A549 (cell line): ENCODE results near the gene CCKAR. TPM values are rescaled to one million over a fixed set of nuclear protein-coding genes. Genes with fewer than 3 reads are reported as not detected.

Experiments
- ATAC-seq, 2 experiments: fragments of 200-7000 bp in 1 of 2; fragments of >200 bp in 1 of 2; cut with Nextera tagmentation in 1 of 2; cut with Tn5 transposase in 1 of 2; 3 replicates each; pipeline versions ENCODE4 v1.8.0 to v1.9.1; 2018 to 2020; ENCODE audit warnings: mild to moderate bottlenecking in 1 of 2, moderate library complexity in 1 of 2
- CTCF ChIA-PET: fragments of 300-600 bp; sonication (Branson Sonifier 250); formaldehyde crosslinking; extraction: SDS; loops from one replicate; lab custom pipeline; 2021; ENCODE audit warnings: antibody characterized with exemption, inconsistent platforms; lab: Yijun Ruan, JAX
- POLR2A ChIA-PET: fragments of 350-600 bp; formaldehyde crosslinking; extraction: SDS; loops from one replicate; lab custom pipeline; 2021; ENCODE audit warnings: antibody characterized with exemption, inconsistent platforms; lab: Yijun Ruan, JAX
- DNase-seq, 2 experiments: peaks; one replicate each; pipeline versions ENCODE4 v3.0.0 to v3.0.0-alpha.2; 2011 to 2016; ENCODE audit warnings: low read depth in 1 of 2, low spot score in 1 of 2
- FAIRE-seq: peaks from 2 replicates; lab custom pipeline; 2011; peaks lifted over from hg19 to GRCh38; lab: Jason Lieb, UNC
- H3K27ac ChIP-seq, 2 experiments: fragments of >200 bp; sonication (Bioruptor Twin); formaldehyde crosslinking; 3 replicates each; pipeline ENCODE4 v1.5.1; 2016 to 2017
- H3K4me1 ChIP-seq: fragments of >200 bp; sonication (Bioruptor Twin); formaldehyde crosslinking; 3 replicates; pipeline ENCODE4 v1.6.1; 2016
- H3K4me2 ChIP-seq: fragments of >200 bp; sonication (Bioruptor Twin); formaldehyde crosslinking; 3 replicates; pipeline ENCODE4 v1.6.1; 2016
- H3K4me3 ChIP-seq: fragments of >200 bp; sonication (Bioruptor Twin); formaldehyde crosslinking; 3 replicates; pipeline ENCODE4 v1.5.1; 2016
- H3K9me3 ChIP-seq: fragments of >200 bp; sonication (Bioruptor Twin); formaldehyde crosslinking; 3 replicates; pipeline ENCODE4 v1.6.1; 2016
- BHLHE40 ChIP-seq: IDR thresholded peaks from 2 replicates; pipeline ENCODE4 v1.6.1; 2012; ENCODE audit warnings: low read depth, low read length, inconsistent platforms
- CBX2 ChIP-seq: fragments of 200-600 bp; sonication (generic); IDR thresholded peaks from 2 replicates; pipeline ENCODE4 v1.6.1; 2016; ENCODE audit warnings: low read depth, mild to moderate bottlenecking, borderline replicate concordance
- CBX8 ChIP-seq: fragments of 200-600 bp; sonication (generic); IDR thresholded peaks from 2 replicates; pipeline ENCODE4 v1.6.1; 2016
- CHD2 ChIP-seq: fragments of 150-350 bp; IDR thresholded peaks from 2 replicates; pipeline ENCODE4 v1.6.1; 2014; ENCODE audit warnings: low read length; ENCODE audit not compliant: partially characterized antibody
- EHF ChIP-seq: fragments of 250-450 bp; sonication (Bioruptor Pico); IDR thresholded peaks from 2 replicates; pipeline ENCODE4 v1.5.0; 2020; ENCODE audit warnings: mild to moderate bottlenecking
- EP300 ChIP-seq, 2 experiments: fragments of >200 bp; sonication (Bioruptor Twin); formaldehyde crosslinking; IDR thresholded peaks; 2 replicates in 1 of 2; 3 replicates in 1 of 2; pipeline ENCODE4 v1.6.1; 2016 to 2017
- ESRRA ChIP-seq: fragments of 150-350 bp; IDR thresholded peaks from 2 replicates; pipeline ENCODE4 v1.6.1; 2014; ENCODE audit warnings: mild to moderate bottlenecking, low read length, borderline replicate concordance
- FOSB ChIP-seq: fragments of 250-450 bp; sonication (Bioruptor Pico); IDR thresholded peaks from 2 replicates; pipeline ENCODE4 v1.5.0; 2020; ENCODE audit warnings: mild to moderate bottlenecking, moderate library complexity
- FOSL2 ChIP-seq, 2 experiments: fragments of 450-650 bp in 1 of 2; fragments of >200 bp in 1 of 2; sonication (Bioruptor Twin) in 1 of 2; formaldehyde crosslinking; IDR thresholded peaks; 2 replicates each; pipeline versions ENCODE4 v1.5.0 to v1.6.1; 2016 to 2020; ENCODE audit warnings: mild to moderate bottlenecking in 1 of 2, moderate library complexity in 1 of 2
- HEYL ChIP-seq: fragments of 250-450 bp; sonication (Bioruptor Pico); IDR thresholded peaks from 2 replicates; pipeline ENCODE4 v1.8.0; 2021; ENCODE audit warnings: mild to moderate bottlenecking, moderate library complexity
- HOXA7 ChIP-seq: fragments of 250-450 bp; sonication (Bioruptor Pico); IDR thresholded peaks from 2 replicates; pipeline ENCODE4 v1.5.0; 2020; ENCODE audit warnings: mild to moderate bottlenecking, moderate library complexity
- KDM1A ChIP-seq: fragments of 200-600 bp; sonication (generic); IDR thresholded peaks from 2 replicates; pipeline ENCODE4 v1.6.1; 2016; ENCODE audit warnings: low read depth, mild to moderate bottlenecking
- KDM5A ChIP-seq: fragments of 200-600 bp; sonication (generic); IDR thresholded peaks from 2 replicates; pipeline ENCODE4 v1.6.1; 2016; ENCODE audit warnings: antibody characterized with exemption, mild to moderate bottlenecking
- MAFK ChIP-seq: fragments of 450-650 bp; IDR thresholded peaks from 2 replicates; pipeline ENCODE4 v1.6.1; 2014; ENCODE audit not compliant: partially characterized antibody
- MAZ ChIP-seq: fragments of 150-350 bp; IDR thresholded peaks from 2 replicates; pipeline ENCODE4 v1.6.1; 2014; ENCODE audit warnings: antibody characterized with exemption, low read depth, low read length, borderline replicate concordance
- NPAS2 ChIP-seq: fragments of 250-450 bp; sonication (Bioruptor Pico); IDR thresholded peaks from 2 replicates; pipeline ENCODE4 v1.8.0; 2022; ENCODE audit warnings: mild to moderate bottlenecking, moderate library complexity, borderline replicate concordance
- NR3C1 ChIP-seq: fragments of >200 bp; sonication (Bioruptor Twin); formaldehyde crosslinking; IDR thresholded peaks from 3 replicates; pipeline ENCODE4 v1.6.1; 2017
- PHF8 ChIP-seq: fragments of 200-600 bp; sonication (generic); IDR thresholded peaks from 2 replicates; pipeline ENCODE4 v1.6.1; 2016; ENCODE audit warnings: low read depth, mild to moderate bottlenecking, antibody characterized with exemption, moderate library complexity, borderline replicate concordance
- POLR2AphosphoS2 ChIP-seq: conservative IDR thresholded peaks from 2 replicates; pipeline ENCODE4 v1.6.1; 2012; ENCODE audit warnings: low read length, improper control_type of control experiment, inconsistent platforms
- RAD21 ChIP-seq, 2 experiments: fragments of >200 bp in 1 of 2; sonication (Bioruptor Twin) in 1 of 2; formaldehyde crosslinking in 1 of 2; IDR thresholded peaks in 1 of 2; conservative IDR thresholded peaks in 1 of 2; 2 replicates in 1 of 2; 3 replicates in 1 of 2; pipeline ENCODE4 v1.6.1; 2012 to 2018; ENCODE audit warnings: inconsistent platforms in 1 of 2
- RARB ChIP-seq: fragments of 250-450 bp; sonication (Bioruptor Pico); IDR thresholded peaks from 2 replicates; pipeline ENCODE4 v1.8.0; 2021; ENCODE audit warnings: mild to moderate bottlenecking, moderate library complexity
- SMC3 ChIP-seq: fragments of >200 bp; sonication (Bioruptor Twin); formaldehyde crosslinking; IDR thresholded peaks from 3 replicates; pipeline ENCODE4 v1.6.1; 2018; ENCODE audit warnings: inconsistent platforms
- TFCP2L1 ChIP-seq: fragments of 250-450 bp; sonication (Bioruptor Pico); IDR thresholded peaks from 2 replicates; pipeline ENCODE4 v1.5.0; 2021; ENCODE audit warnings: mild to moderate bottlenecking
- ZC3H11A ChIP-seq: fragments of 450-650 bp; IDR thresholded peaks from 2 replicates; pipeline ENCODE4 v1.6.1; 2014; ENCODE audit warnings: antibody characterized with exemption, mild to moderate bottlenecking
- ZNF302 ChIP-seq: fragments of 250-450 bp; sonication (Bioruptor Pico); IDR thresholded peaks from 2 replicates; pipeline ENCODE4 v1.9.0; 2021; ENCODE audit warnings: inconsistent platforms, mild to moderate bottlenecking, moderate library complexity
- WGBS: methylation state at CpG from one replicate; pipeline ENCODE4 v1.1.6; 2017; ENCODE audit errors: missing lambda C conversion rate; 5-methylcytosine and 5-hydroxymethylcytosine counted together
- polyA plus RNA-seq, 4 experiments: library from polyadenylated mRNA; depleted of rRNA in 3 of 4; stranded (reverse); fragments of >200 nt; fragmentation: RNase III in 1 of 4; extraction: RNeasy Plus Mini Kit Qiagen cat#74134 plus additional on column Dnase treatment in 1 of 4; gene quantifications; 2 replicates in 3 of 4; 3 replicates in 1 of 4; pipeline ENCODE4 v1.2.3, GENCODE V29; 2011 to 2017
- TF ChIP-seq, protein P1 (sequence below): fragments of 450-650 bp; IDR thresholded peaks from 2 replicates; pipeline ENCODE4 v1.6.1; 2014; ENCODE audit warnings: antibody characterized with exemption
- TF ChIP-seq, protein P2 (sequence below): fragments of >200 bp; sonication (Bioruptor Twin); formaldehyde crosslinking; IDR thresholded peaks from 2 replicates; pipeline ENCODE4 v1.6.1; 2016
- TF ChIP-seq, protein P3 (sequence below): fragments of 150-350 bp; IDR thresholded peaks from 2 replicates; pipeline ENCODE4 v1.6.1; 2014; ENCODE audit warnings: low read depth, mild to moderate bottlenecking, low read length
- TF ChIP-seq, protein P4 (sequence below): fragments of 200-600 bp; sonication (generic); IDR thresholded peaks from 2 replicates; pipeline ENCODE4 v1.6.1; 2016; ENCODE audit warnings: antibody characterized with exemption, mild to moderate bottlenecking, moderate library complexity

The CCKAR gene
- polyA plus RNA-seq, 2 of the 4 experiments (the other 2 are of a cell fraction): not detected

DNA sequence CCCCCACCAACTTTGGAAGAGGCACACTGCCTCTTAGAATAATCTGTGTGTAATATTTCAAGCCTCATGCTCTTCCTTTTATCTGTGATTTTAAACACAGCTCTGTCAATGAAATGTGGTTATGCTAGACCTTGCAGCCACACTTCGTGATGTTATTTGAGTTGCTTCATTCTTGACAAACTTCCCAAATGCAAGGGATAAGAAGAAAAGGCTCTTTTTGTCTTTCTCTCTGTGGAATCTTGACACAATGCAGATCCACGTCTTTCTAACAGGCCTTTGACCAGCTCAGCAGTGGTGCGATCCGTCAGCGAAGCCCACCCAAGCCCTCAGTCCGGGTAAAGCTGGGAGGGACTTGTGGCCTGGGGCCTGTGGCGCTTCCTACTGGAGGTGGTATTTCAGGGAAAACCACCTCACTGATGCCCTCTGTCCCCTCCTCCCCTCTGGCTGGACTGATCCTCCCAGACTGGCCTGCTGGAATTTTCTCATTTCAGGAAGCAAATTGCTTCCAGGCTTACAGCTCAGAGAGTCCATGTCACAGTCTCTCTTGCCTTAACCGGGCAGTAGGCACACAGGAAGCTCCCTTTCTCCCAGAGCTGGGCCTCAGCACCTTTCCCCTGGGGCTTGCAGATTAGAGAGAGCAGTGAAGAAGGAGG is 19.5 kb upstream of the CCKAR start:
- FAIRE-seq: no peak
- CTCF ChIA-PET: no interaction called here
- 55% methylated on average over 6 of the region's 8 CpGs for whole genome bisulfite sequencing
- TF ChIP-seq MAFK (no peak), HOXA7 (CRISPR knock-in tag) (no peak), CHD2 (no peak), NPAS2 (CRISPR knock-in tag) (no peak), EP300 (IDR thresholded peaks at IDR 0.05) (no peak), ZNF302 (no peak), FOSB (no peak), ZC3H11A (no peak), CBX8 (no peak), RAD21 (conservative IDR thresholded peaks at IDR 0.05 in 1 of 2, IDR thresholded peaks at IDR 0.05 in 1 of 2) (no peak)
- H3K4me1 ChIP-seq: no peaks in the 10 kb centered on the region
- H3K4me3 ChIP-seq: no peak overlapping the region
- no peak for ATAC-seq
- no peaks in the 10 kb centered on the region for H3K9me3 ChIP-seq
- DNase-seq: no peak
- POLR2A ChIA-PET: no interaction called here
- no peak overlapping the region for H3K4me2 ChIP-seq
- H3K27ac ChIP-seq: no peak overlapping the region

DNA sequence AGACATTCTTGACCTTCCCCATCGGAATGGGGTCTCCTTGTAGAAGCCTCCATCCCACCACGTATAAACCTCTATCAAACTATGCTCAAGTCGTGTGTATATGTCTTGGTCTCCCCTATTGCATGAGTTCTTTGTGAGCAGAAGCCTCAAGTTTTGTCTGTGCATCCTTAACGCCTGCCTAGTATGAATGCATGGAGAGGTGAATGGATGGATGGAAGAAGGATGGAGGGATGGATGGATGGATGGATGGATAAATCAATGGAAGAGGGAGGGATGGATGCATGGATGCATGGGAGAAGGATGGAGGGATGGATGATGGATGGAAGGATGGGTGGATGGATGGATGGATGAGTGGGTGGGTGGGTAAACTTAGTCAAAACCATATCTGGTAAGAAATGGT is 17.0 kb upstream of the CCKAR start:
- Histone ChIP-seq H3K27ac (no peak overlapping the region), H3K4me3 (no peak overlapping the region), H3K4me2 (no peak overlapping the region), H3K4me1 (no peaks in the 10 kb centered on the region), H3K9me3 (no peaks in the 10 kb centered on the region)
- 47% methylated on average over 4 of the region's 4 CpGs for WGBS
- POLR2A ChIA-PET: no interaction called here
- no peak for TF ChIP-seq EHF (CRISPR knock-in tag)
- no peak for TF ChIP-seq KDM5A
- TF ChIP-seq ESRRA: no peak
- TF ChIP-seq, protein P1, sequence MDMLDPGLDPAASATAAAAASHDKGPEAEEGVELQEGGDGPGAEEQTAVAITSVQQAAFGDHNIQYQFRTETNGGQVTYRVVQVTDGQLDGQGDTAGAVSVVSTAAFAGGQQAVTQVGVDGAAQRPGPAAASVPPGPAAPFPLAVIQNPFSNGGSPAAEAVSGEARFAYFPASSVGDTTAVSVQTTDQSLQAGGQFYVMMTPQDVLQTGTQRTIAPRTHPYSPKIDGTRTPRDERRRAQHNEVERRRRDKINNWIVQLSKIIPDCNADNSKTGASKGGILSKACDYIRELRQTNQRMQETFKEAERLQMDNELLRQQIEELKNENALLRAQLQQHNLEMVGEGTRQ: no peak
- TF ChIP-seq, protein P2, sequence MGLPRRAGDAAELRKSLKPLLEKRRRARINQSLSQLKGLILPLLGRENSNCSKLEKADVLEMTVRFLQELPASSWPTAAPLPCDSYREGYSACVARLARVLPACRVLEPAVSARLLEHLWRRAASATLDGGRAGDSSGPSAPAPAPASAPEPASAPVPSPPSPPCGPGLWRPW: no peak
- TF ChIP-seq NR3C1: no peak
- no peak for TF ChIP-seq SMC3
- TF ChIP-seq RARB (CRISPR knock-in tag): no peak
- TF ChIP-seq, protein P3, sequence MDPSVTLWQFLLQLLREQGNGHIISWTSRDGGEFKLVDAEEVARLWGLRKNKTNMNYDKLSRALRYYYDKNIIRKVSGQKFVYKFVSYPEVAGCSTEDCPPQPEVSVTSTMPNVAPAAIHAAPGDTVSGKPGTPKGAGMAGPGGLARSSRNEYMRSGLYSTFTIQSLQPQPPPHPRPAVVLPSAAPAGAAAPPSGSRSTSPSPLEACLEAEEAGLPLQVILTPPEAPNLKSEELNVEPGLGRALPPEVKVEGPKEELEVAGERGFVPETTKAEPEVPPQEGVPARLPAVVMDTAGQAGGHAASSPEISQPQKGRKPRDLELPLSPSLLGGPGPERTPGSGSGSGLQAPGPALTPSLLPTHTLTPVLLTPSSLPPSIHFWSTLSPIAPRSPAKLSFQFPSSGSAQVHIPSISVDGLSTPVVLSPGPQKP: no peak
- no peak for TF ChIP-seq BHLHE40
- no peak for TF ChIP-seq HEYL (CRISPR knock-in tag)
- no peak for TF ChIP-seq FOSL2 (IDR thresholded peaks at IDR 0.05)
- TF ChIP-seq FOSL2 (CRISPR knock-in tag; IDR thresholded peaks at IDR 0.05): no peak
- no peak for TF ChIP-seq CBX2
- CTCF ChIA-PET: no interaction called here
- FAIRE-seq (no peak), DNase-seq (no peak), ATAC-seq (no peak)

DNA sequence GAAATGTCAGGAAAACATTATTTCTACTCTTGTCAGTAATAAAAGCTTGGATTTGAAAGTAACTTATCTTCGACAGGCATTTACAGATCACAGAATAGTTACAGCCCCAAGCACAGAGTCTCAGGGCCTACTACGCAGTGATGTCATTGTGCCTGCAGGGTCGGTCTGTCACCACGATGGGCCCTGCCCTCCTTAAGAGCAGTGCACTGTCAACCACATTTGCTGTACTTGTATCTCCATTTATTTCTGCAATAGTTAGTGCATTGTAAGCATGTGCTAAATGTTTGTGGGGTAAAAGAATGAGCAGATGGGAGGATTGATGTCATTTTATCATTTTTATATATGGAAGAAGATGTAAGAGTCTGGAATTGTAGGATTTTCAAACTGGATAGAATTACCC is 13.6 kb upstream of the CCKAR start:
- FAIRE-seq: no peak
- Histone ChIP-seq H3K4me3 (no peak overlapping the region), H3K4me2 (no peak overlapping the region), H3K9me3 (0 out of 3 replicates have a peak, but pooled peaks cover 7% of the 10 kb centered on the region), H3K27ac (no peak overlapping the region), H3K4me1 (no peaks in the 10 kb centered on the region)
- DNase-seq: no peak
- POLR2A ChIA-PET: no interaction called here
- 71% methylated on average over 4 of the region's 4 CpGs for WGBS
- CTCF ChIA-PET: interaction anchor here (1.2 kb wide), 1 partner anchor 9 kb away, joined by 3 read pairs; no protein-coding TSS in a partner anchor
- no peak for ATAC-seq
- TF ChIP-seq EP300 (IDR thresholded peaks at IDR 0.05) (no peak), MAZ (no peak), ESRRA (no peak), TFCP2L1 (CRISPR knock-in tag) (no peak), KDM1A (no peak), PHF8 (no peak), POLR2AphosphoS2 (no peak)
- TF ChIP-seq, protein P1: no peak
- TF ChIP-seq, protein P4, sequence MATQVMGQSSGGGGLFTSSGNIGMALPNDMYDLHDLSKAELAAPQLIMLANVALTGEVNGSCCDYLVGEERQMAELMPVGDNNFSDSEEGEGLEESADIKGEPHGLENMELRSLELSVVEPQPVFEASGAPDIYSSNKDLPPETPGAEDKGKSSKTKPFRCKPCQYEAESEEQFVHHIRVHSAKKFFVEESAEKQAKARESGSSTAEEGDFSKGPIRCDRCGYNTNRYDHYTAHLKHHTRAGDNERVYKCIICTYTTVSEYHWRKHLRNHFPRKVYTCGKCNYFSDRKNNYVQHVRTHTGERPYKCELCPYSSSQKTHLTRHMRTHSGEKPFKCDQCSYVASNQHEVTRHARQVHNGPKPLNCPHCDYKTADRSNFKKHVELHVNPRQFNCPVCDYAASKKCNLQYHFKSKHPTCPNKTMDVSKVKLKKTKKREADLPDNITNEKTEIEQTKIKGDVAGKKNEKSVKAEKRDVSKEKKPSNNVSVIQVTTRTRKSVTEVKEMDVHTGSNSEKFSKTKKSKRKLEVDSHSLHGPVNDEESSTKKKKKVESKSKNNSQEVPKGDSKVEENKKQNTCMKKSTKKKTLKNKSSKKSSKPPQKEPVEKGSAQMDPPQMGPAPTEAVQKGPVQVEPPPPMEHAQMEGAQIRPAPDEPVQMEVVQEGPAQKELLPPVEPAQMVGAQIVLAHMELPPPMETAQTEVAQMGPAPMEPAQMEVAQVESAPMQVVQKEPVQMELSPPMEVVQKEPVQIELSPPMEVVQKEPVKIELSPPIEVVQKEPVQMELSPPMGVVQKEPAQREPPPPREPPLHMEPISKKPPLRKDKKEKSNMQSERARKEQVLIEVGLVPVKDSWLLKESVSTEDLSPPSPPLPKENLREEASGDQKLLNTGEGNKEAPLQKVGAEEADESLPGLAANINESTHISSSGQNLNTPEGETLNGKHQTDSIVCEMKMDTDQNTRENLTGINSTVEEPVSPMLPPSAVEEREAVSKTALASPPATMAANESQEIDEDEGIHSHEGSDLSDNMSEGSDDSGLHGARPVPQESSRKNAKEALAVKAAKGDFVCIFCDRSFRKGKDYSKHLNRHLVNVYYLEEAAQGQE: no peak
